Measurements from ENCODE around the gene ZNF605. TPM values are rescaled to one million over a fixed set of nuclear protein-coding genes. Genes with fewer than 3 reads are reported as not detected.

Gene ZNF605
- polyA plus RNA-seq, 3 donors = 0.32 to 1.9 (median 0.80) TPM

DNA sequence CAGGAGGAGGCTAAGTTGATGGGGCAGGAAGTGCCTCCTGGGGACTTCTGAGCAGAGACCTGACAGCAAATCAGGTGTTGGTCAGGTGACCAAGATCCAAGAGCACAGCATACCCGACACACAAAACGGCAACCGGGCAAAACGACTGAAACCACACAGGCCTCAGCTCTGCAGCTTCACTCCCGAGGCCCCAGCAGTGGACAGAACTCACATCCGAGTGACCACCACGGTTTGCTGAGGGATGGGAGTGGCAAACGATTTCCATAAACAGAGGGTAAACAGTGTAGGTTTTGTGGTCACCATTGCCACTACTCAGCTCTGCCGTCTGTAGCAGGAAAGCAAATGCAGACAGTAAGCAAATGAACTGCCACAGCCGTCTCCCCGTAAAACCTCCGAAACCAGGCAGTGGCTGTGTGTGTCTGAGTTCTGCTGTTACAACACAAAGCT, 83.1 kb downstream of the ZNF605 start:
- peaks cover 87 to 99% of the 10 kb centered on the region in 2 donors for H3K36me3 ChIP-seq (replicated peaks in 1 of 2; ENCODE audit: control insufficient read depth in 1 of 2, insufficient read depth in 2 of 2, low read length in 2 of 2)
- Mint-ChIP-seq H3K4me3 (no peak overlapping the region), H3K27me3 (ENCODE audit: low read depth in 3 of 3) (no peaks in the 10 kb centered on the region), H3K9me3 (peaks cover 25 to 42% (median 32%) of the 10 kb centered on the region in 7 donors), H3K4me1 (no peaks in the 10 kb centered on the region), H3K36me3 (peaks cover 77 to 91% of the 10 kb centered on the region in 2 donors), H3K27ac (no peak overlapping the region)
- no peak overlapping the region for H3K27ac ChIP-seq (ENCODE audit: low read depth in 1 of 2, low read length in 2 of 2)
- H4K20me1 ChIP-seq (ENCODE audit: insufficient read depth, low read length) = peaks cover 39% of the 10 kb centered on the region
- no peak overlapping the region for H3K4me3 ChIP-seq (replicated peaks in 1 of 3; ENCODE audit: low read depth in 2 of 3, low read length in 3 of 3)
- no peaks in the 10 kb centered on the region for H3K4me1 ChIP-seq (ENCODE audit: control insufficient read depth in 1 of 2, insufficient read depth in 2 of 2, low read length in 2 of 2)
- 95% methylated on average over 12 of the region's 12 CpGs for WGBS (ENCODE audit: insufficient coverage)
- no peak overlapping the region for H2AFZ ChIP-seq (ENCODE audit: insufficient read depth, low read depth, low read length, poor library complexity, severe bottlenecking)
- DNase-seq = no peak
- no peak overlapping the region for H3K4me2 ChIP-seq (replicated peaks; ENCODE audit: extremely low read depth, low read length, poor library complexity, severe bottlenecking)
- peaks cover 12% of the 10 kb centered on the region for H3K79me2 ChIP-seq (ENCODE audit: insufficient read depth, low read length)
- intact Hi-C loops (cut with micrococcal nuclease) = no loop called here
- no peak for TF ChIP-seq CTCF (IDR thresholded peaks at IDR 0.05)
- peaks cover 36 to 40% of the 10 kb centered on the region in 2 donors for H3K9me3 ChIP-seq (replicated peaks in 1 of 2; ENCODE audit: control insufficient read depth in 1 of 2, insufficient read depth in 1 of 2, low read length in 2 of 2)
- H3K9ac ChIP-seq (ENCODE audit: insufficient read depth, low read length, poor library complexity, severe bottlenecking) = no peak overlapping the region
- no peaks in the 10 kb centered on the region for H3K27me3 ChIP-seq (ENCODE audit: control insufficient read depth in 2 of 2, insufficient read depth in 2 of 2, low read length in 2 of 2)

GRCh38 chr12:132872073-132872855, 83.8 kb downstream of the ZNF605 start:
- H3K4me1 ChIP-seq (ENCODE audit: control insufficient read depth in 1 of 2, insufficient read depth in 2 of 2, low read length in 2 of 2) = no peaks in the 10 kb centered on the region
- peaks cover 10% of the 10 kb centered on the region for H3K79me2 ChIP-seq (ENCODE audit: insufficient read depth, low read length)
- Mint-ChIP-seq H3K36me3 (peaks cover 80 to 91% of the 10 kb centered on the region in 2 donors), H3K27ac (peak overlapping the region in 1 of 7 donors; percentile 40), H3K4me3 (no peak overlapping the region), H3K4me1 (no peaks in the 10 kb centered on the region), H3K27me3 (ENCODE audit: low read depth in 3 of 3) (no peaks in the 10 kb centered on the region), H3K9me3 (peaks cover 32 to 47% (median 40%) of the 10 kb centered on the region in 7 donors)
- H3K9ac ChIP-seq (ENCODE audit: insufficient read depth, low read length, poor library complexity, severe bottlenecking) = no peak overlapping the region
- H3K9me3 ChIP-seq (replicated peaks in 1 of 2; ENCODE audit: control insufficient read depth in 1 of 2, insufficient read depth in 1 of 2, low read length in 2 of 2) = peaks cover 43 to 48% of the 10 kb centered on the region in 2 donors
- no peak overlapping the region for H3K4me2 ChIP-seq (replicated peaks; ENCODE audit: extremely low read depth, low read length, poor library complexity, severe bottlenecking)
- H4K20me1 ChIP-seq (ENCODE audit: insufficient read depth, low read length) = peaks cover 36% of the 10 kb centered on the region
- no peak overlapping the region for H3K27ac ChIP-seq (ENCODE audit: low read depth in 1 of 2, low read length in 2 of 2)
- no peak for DNase-seq
- no peaks in the 10 kb centered on the region for H3K27me3 ChIP-seq (ENCODE audit: control insufficient read depth in 2 of 2, insufficient read depth in 2 of 2, low read length in 2 of 2)
- H2AFZ ChIP-seq (ENCODE audit: insufficient read depth, low read depth, low read length, poor library complexity, severe bottlenecking) = no peak overlapping the region
- WGBS (ENCODE audit: insufficient coverage) = 95% methylated on average over 13 of the region's 21 CpGs
- H3K36me3 ChIP-seq (replicated peaks in 1 of 2; ENCODE audit: control insufficient read depth in 1 of 2, insufficient read depth in 2 of 2, low read length in 2 of 2) = peaks cover 90 to 99% of the 10 kb centered on the region in 2 donors
- H3K4me3 ChIP-seq (replicated peaks in 1 of 3; ENCODE audit: low read depth in 2 of 3, low read length in 3 of 3) = no peak overlapping the region
- TF ChIP-seq CTCF (IDR thresholded peaks at IDR 0.05) = no peak
- intact Hi-C loops (cut with micrococcal nuclease) = no loop called here

Measured in CD14-positive monocyte (primary cell).